K562 (cell line): ENCODE measurements around the gene ADAP1. TPM values are rescaled to one million over a fixed set of nuclear protein-coding genes. Genes with fewer than 3 reads are reported as not detected.

Experiments
- ARID1B ChIP-seq: fragments of 450-650 bp; IDR thresholded peaks from 2 replicates; pipeline ENCODE4 v1.6.1; 2016; ENCODE audit warnings: antibody characterized with exemption, mild to moderate bottlenecking, inconsistent platforms
- ETV5 ChIP-seq: sonication (generic); formaldehyde crosslinking; IDR thresholded peaks from 2 replicates; pipeline ENCODE4 v1.4.0; 2020; ENCODE audit warnings: low read depth, mild to moderate bottlenecking, missing genetic modification reagents
- GATAD2A ChIP-seq: fragments of 450-650 bp; IDR thresholded peaks from 2 replicates; pipeline ENCODE4 v1.6.1; 2017
- JUN ChIP-seq, 2 experiments: sonication (generic) in 1 of 2; formaldehyde crosslinking in 1 of 2; IDR thresholded peaks; 2 replicates each; pipeline versions ENCODE4 v1.6.1 to v1.8.0; 2012 to 2022; ENCODE audit warnings: borderline replicate concordance in 2 of 2, mild to moderate bottlenecking in 2 of 2, improper control_type of control experiment in 1 of 2, low read depth in 1 of 2, low read length in 1 of 2, missing genetic modification reagents in 1 of 2
- LARP7 ChIP-seq: fragments of 450-650 bp; IDR thresholded peaks from 2 replicates; pipeline ENCODE4 v1.6.1; 2016
- MAZ ChIP-seq, 2 experiments: fragments of 450-650 bp in 1 of 2; sonication (generic) in 1 of 2; formaldehyde crosslinking; IDR thresholded peaks in 1 of 2; conservative IDR thresholded peaks in 1 of 2; 2 replicates each; pipeline versions ENCODE4 v1.4.0 to v1.5.0; 2020; ENCODE audit warnings: mild to moderate bottlenecking in 1 of 2, missing genetic modification reagents in 1 of 2
- NFE2 ChIP-seq: IDR thresholded peaks from 2 replicates; pipeline ENCODE4 v1.6.1; 2014; ENCODE audit warnings: antibody characterized with exemption, low read depth
- RCOR1 ChIP-seq, 2 experiments: IDR thresholded peaks; 2 replicates each; pipeline ENCODE4 v1.6.1; 2012; ENCODE audit warnings: low read depth in 2 of 2, low read length in 2 of 2, borderline replicate concordance in 1 of 2, improper control_type of control experiment in 1 of 2
- SMAD4 ChIP-seq: fragments of 250-450 bp; sonication (Bioruptor Pico); conservative IDR thresholded peaks from 2 replicates; pipeline ENCODE4 v1.8.0; 2021; ENCODE audit warnings: inconsistent platforms, mild to moderate bottlenecking, moderate library complexity
- SMARCA5 ChIP-seq: fragments of 450-650 bp; IDR thresholded peaks from 2 replicates; pipeline ENCODE4 v1.6.1; 2016
- SP1 ChIP-seq: sonication (generic); formaldehyde crosslinking; IDR thresholded peaks from 2 replicates; pipeline ENCODE4 v1.8.1; 2022; ENCODE audit warnings: mild to moderate bottlenecking, missing genetic modification reagents
- ZNF324 ChIP-seq: fragments of 250-450 bp; sonication (Bioruptor Pico); IDR thresholded peaks from 2 replicates; pipeline ENCODE4 v1.4.0; 2020; ENCODE audit warnings: mild to moderate bottlenecking
- polyA plus RNA-seq, 8 experiments: library from polyadenylated mRNA; depleted of rRNA in 4 of 8; stranded (reverse) in 5 of 8; unstranded in 3 of 8; fragments of >200 nt; fragmentation: Nextera tagmentation in 2 of 8; fragmentation: Illumina TruSeq in 1 of 8; extraction: Ambion mirVana in 2 of 8; extraction: Trizol in 1 of 8; gene quantifications; 2 replicates each; pipeline versions ENCODE4 v1.2.1 to v1.2.3, GENCODE V29; 2011 to 2014; ENCODE audit warnings: inconsistent platforms in 1 of 8, missing spikeins in 1 of 8
- total RNA-seq, 7 experiments: library from RNA; depleted of rRNA in 6 of 7; stranded (reverse); fragments of >200 nt in 6 of 7; fragmentation: Illumina TruSeq in 2 of 7; extraction: Trizol in 2 of 7; gene quantifications; 2 replicates each; pipeline versions ENCODE4 v1.2.1 to v1.2.3, GENCODE V29; 2011 to 2021; ENCODE audit warnings: low replicate concordance in 1 of 7
- TF ChIP-seq, protein P1 (sequence below): sonication (generic); formaldehyde crosslinking; IDR thresholded peaks from 2 replicates; pipeline ENCODE4 v1.8.1; 2023; ENCODE audit warnings: mild to moderate bottlenecking, missing genetic modification reagents, moderate library complexity
- TF ChIP-seq, protein P2 (sequence below): fragments of 250-450 bp; sonication (Bioruptor Pico); IDR thresholded peaks from 2 replicates; pipeline ENCODE4 v1.5.0; 2020; ENCODE audit warnings: mild to moderate bottlenecking, borderline replicate concordance
- TF ChIP-seq, protein P3 (sequence below), 2 experiments: fragments of 450-650 bp in 1 of 2; sonication (generic) in 1 of 2; formaldehyde crosslinking in 1 of 2; IDR thresholded peaks in 1 of 2; conservative IDR thresholded peaks in 1 of 2; 2 replicates each; pipeline versions ENCODE4 v1.6.1 to v1.8.1; 2016 to 2023; ENCODE audit warnings: mild to moderate bottlenecking in 2 of 2, moderate library complexity in 2 of 2, inconsistent platforms in 1 of 2, missing genetic modification reagents in 1 of 2
- TF ChIP-seq, protein P4 (sequence below): fragments of 450-650 bp; IDR thresholded peaks from 2 replicates; pipeline ENCODE4 v1.6.1; 2018; ENCODE audit not compliant: partially characterized antibody
- TF ChIP-seq, protein P5 (sequence below), 2 experiments: fragments of 450-650 bp; conservative IDR thresholded peaks; 2 replicates each; pipeline ENCODE4 v1.6.1; 2017; ENCODE audit warnings: mild to moderate bottlenecking in 2 of 2, moderate library complexity in 2 of 2

ADAP1 gene
- total and polyA plus RNA-seq, 9 of the 15 experiments (the other 6 are each of a cell fraction or from before 2014, with no cell fraction given), result 0.27 to 1.4 (median 0.52) TPM; not detected in 3

DNA sequence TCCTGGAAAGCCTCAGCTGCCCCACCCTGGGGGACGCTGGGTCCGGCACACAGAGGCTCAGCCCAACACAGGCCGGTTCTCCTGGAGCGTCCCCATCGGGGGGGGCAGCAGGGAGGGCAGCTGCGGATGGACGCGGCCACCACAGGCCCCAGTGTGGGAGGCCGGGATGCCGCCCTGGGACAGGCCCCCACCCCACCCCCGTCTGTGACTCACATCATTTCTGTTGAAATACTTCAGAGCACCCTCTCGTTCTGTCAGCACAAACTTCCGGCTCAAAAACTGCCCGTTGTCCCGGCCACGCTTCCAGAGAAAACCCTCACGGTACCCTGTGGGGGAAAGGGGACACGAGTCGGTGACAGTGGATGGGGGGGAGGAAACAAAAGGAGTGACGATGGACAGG lies 49.6 kb downstream of the ADAP1 start (continued):
- TF ChIP-seq, protein P1, sequence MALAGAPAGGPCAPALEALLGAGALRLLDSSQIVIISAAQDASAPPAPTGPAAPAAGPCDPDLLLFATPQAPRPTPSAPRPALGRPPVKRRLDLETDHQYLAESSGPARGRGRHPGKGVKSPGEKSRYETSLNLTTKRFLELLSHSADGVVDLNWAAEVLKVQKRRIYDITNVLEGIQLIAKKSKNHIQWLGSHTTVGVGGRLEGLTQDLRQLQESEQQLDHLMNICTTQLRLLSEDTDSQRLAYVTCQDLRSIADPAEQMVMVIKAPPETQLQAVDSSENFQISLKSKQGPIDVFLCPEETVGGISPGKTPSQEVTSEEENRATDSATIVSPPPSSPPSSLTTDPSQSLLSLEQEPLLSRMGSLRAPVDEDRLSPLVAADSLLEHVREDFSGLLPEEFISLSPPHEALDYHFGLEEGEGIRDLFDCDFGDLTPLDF (CRISPR knock-in tag), result no peak
- TF ChIP-seq SMAD4 (CRISPR knock-in tag), result peak; percentile 25; the same call in 1 of the 2 replicates
- TF ChIP-seq GATAD2A, result no peak
- 0 out of 2 replicates have a peak, but pooled peaks have one; percentile 27 for TF ChIP-seq SMARCA5
- peak; percentile 52 for TF ChIP-seq ARID1B
- peak; percentile 76; the same call in 1 of the 2 replicates for TF ChIP-seq ETV5 (CRISPR knock-in tag)
- TF ChIP-seq ZNF324 (CRISPR knock-in tag), result no peak
- TF ChIP-seq, protein P2, sequence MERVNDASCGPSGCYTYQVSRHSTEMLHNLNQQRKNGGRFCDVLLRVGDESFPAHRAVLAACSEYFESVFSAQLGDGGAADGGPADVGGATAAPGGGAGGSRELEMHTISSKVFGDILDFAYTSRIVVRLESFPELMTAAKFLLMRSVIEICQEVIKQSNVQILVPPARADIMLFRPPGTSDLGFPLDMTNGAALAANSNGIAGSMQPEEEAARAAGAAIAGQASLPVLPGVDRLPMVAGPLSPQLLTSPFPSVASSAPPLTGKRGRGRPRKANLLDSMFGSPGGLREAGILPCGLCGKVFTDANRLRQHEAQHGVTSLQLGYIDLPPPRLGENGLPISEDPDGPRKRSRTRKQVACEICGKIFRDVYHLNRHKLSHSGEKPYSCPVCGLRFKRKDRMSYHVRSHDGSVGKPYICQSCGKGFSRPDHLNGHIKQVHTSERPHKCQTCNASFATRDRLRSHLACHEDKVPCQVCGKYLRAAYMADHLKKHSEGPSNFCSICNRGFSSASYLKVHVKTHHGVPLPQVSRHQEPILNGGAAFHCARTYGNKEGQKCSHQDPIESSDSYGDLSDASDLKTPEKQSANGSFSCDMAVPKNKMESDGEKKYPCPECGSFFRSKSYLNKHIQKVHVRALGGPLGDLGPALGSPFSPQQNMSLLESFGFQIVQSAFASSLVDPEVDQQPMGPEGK (CRISPR knock-in tag), result no peak
- 0 out of 2 replicates have a peak, but pooled peaks have one; percentile 72 for TF ChIP-seq LARP7
- TF ChIP-seq, protein P3, sequence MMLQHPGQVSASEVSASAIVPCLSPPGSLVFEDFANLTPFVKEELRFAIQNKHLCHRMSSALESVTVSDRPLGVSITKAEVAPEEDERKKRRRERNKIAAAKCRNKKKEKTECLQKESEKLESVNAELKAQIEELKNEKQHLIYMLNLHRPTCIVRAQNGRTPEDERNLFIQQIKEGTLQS (IDR thresholded peaks at IDR 0.05), result peak; percentile 46; the same call in 1 of the 2 replicates
- TF ChIP-seq, protein P3 (CRISPR knock-in tag; conservative IDR thresholded peaks at IDR 0.05), result no peak
- TF ChIP-seq RCOR1 (IDR thresholded peaks at IDR 0.05; ENCODE audit: borderline replicate concordance in 1 of 2, low read depth in 2 of 2, low read length in 2 of 2), result peak in 1 of 2 experiments; percentile 38; a peak in 1 of 4 replicates
- TF ChIP-seq SP1 (CRISPR knock-in tag), result no peak
- TF ChIP-seq NFE2, result no peak
- TF ChIP-seq, protein P4, sequence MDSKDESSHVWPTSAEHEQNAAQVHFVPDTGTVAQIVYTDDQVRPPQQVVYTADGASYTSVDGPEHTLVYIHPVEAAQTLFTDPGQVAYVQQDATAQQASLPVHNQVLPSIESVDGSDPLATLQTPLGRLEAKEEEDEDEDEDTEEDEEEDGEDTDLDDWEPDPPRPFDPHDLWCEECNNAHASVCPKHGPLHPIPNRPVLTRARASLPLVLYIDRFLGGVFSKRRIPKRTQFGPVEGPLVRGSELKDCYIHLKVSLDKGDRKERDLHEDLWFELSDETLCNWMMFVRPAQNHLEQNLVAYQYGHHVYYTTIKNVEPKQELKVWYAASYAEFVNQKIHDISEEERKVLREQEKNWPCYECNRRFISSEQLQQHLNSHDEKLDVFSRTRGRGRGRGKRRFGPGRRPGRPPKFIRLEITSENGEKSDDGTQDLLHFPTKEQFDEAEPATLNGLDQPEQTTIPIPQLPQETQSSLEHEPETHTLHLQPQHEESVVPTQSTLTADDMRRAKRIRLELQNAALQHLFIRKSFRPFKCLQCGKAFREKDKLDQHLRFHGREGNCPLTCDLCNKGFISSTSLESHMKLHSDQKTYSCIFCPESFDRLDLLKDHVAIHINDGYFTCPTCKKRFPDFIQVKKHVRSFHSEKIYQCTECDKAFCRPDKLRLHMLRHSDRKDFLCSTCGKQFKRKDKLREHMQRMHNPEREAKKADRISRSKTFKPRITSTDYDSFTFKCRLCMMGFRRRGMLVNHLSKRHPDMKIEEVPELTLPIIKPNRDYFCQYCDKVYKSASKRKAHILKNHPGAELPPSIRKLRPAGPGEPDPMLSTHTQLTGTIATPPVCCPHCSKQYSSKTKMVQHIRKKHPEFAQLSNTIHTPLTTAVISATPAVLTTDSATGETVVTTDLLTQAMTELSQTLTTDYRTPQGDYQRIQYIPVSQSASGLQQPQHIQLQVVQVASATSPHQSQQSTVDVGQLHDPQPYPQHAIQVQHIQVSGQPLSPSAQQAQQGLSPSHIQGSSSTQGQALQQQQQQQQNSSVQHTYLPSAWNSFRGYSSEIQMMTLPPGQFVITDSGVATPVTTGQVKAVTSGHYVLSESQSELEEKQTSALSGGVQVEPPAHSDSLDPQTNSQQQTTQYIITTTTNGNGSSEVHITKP, result peak; percentile 73
- peak; percentile 78 to 84 for TF ChIP-seq MAZ (CRISPR knock-in tag; conservative IDR thresholded peaks at IDR 0.05 in 1 of 2, IDR thresholded peaks at IDR 0.05 in 1 of 2)
- TF ChIP-seq, protein P5, sequence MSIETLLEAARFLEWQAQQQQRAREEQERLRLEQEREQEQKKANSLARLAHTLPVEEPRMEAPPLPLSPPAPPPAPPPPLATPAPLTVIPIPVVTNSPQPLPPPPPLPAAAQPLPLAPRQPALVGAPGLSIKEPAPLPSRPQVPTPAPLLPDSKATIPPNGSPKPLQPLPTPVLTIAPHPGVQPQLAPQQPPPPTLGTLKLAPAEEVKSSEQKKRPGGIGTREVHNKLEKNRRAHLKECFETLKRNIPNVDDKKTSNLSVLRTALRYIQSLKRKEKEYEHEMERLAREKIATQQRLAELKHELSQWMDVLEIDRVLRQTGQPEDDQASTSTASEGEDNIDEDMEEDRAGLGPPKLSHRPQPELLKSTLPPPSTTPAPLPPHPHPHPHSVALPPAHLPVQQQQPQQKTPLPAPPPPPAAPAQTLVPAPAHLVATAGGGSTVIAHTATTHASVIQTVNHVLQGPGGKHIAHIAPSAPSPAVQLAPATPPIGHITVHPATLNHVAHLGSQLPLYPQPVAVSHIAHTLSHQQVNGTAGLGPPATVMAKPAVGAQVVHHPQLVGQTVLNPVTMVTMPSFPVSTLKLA (conservative IDR thresholded peaks at IDR 0.05), result 0 out of 4 replicates have a peak, but pooled peaks of 1 of the 2 experiments have one; percentile 23
- 0 out of 2 replicates have a peak, but pooled peaks have one; percentile 43 for TF ChIP-seq JUN (IDR thresholded peaks at IDR 0.05; ENCODE audit: borderline replicate concordance, low read depth, low read length)
- TF ChIP-seq JUN (CRISPR knock-in tag; IDR thresholded peaks at IDR 0.05; ENCODE audit: borderline replicate concordance), result no peak
